MCF 10A (cell line): ENCODE data around the gene RPL7A. TPM values are rescaled to one million over a fixed set of nuclear protein-coding genes. Genes with fewer than 3 reads are reported as not detected.

ENCODE experiments used
- BruUV-seq: library from RNA; stranded (reverse); fragments of 400-500 nt; replicated peaks from 2 replicates; lab custom pipeline; 2021; lab: Mats Ljungman, UMichigan
- CTCF ChIA-PET: fragments of 300-600 bp; sonication (Branson Sonifier 250); formaldehyde crosslinking; extraction: SDS; loops from one replicate; lab custom pipeline; 2021; ENCODE audit warnings: antibody characterized with exemption, inconsistent platforms; lab: Yijun Ruan, JAX
- POLR2A ChIA-PET: fragments of 300-600, 350-650 bp; sonication (Branson Sonifier 250); formaldehyde crosslinking; extraction: SDS; loops from one replicate; lab custom pipeline; 2020; ENCODE audit warnings: antibody characterized with exemption, inconsistent platforms; lab: Yijun Ruan, JAX
- DNase-seq: peaks from one replicate; pipeline ENCODE4 v3.0.0-alpha.2; 2018; ENCODE audit not compliant: unreplicated experiment
- H3K27ac Mint-ChIP-seq: one replicate; pipeline ENCODE4 v1.8.0; 2022; ENCODE audit warnings: mild to moderate bottlenecking, low read depth, mixed read lengths; ENCODE audit not compliant: unreplicated experiment
- H3K27me3 Mint-ChIP-seq: one replicate; pipeline ENCODE4 v1.8.0; 2022; ENCODE audit warnings: mixed read lengths; ENCODE audit not compliant: insufficient read depth, unreplicated experiment
- H3K36me3 Mint-ChIP-seq: one replicate; pipeline ENCODE4 v1.8.0; 2022; ENCODE audit warnings: mild to moderate bottlenecking, moderate library complexity, mixed read lengths; ENCODE audit not compliant: insufficient read depth, unreplicated experiment
- H3K4me1 Mint-ChIP-seq: one replicate; pipeline ENCODE4 v1.8.0; 2022; ENCODE audit warnings: mixed read lengths; ENCODE audit not compliant: insufficient read depth, unreplicated experiment
- H3K4me3 Mint-ChIP-seq: one replicate; pipeline ENCODE4 v1.8.0; 2022; ENCODE audit warnings: mild to moderate bottlenecking, moderate library complexity, mixed read lengths; ENCODE audit not compliant: unreplicated experiment
- H3K9me3 Mint-ChIP-seq: one replicate; pipeline ENCODE4 v1.8.0; 2022; ENCODE audit warnings: mixed read lengths; ENCODE audit not compliant: unreplicated experiment
- CTCF ChIP-seq: fragments of 200-600 bp; IDR thresholded peaks from one replicate; pipeline ENCODE4 v1.8.0; 2022; ENCODE audit warnings: antibody characterized with exemption, mild to moderate bottlenecking; ENCODE audit not compliant: unreplicated experiment
- intact Hi-C: fragments of 100-400 bp; cut with micrococcal nuclease; formaldehyde crosslinking; loops from 2 replicates; pipeline ENCODE4 v1.14.1; 2022
- total RNA-seq: library from RNA; stranded (reverse); gene quantifications from 2 replicates; pipeline ENCODE4 v1.2.3, GENCODE V29; 2022

Gene RPL7A
- total RNA-seq, 1 experiment from 2014 or later = 2,129 TPM

DNA sequence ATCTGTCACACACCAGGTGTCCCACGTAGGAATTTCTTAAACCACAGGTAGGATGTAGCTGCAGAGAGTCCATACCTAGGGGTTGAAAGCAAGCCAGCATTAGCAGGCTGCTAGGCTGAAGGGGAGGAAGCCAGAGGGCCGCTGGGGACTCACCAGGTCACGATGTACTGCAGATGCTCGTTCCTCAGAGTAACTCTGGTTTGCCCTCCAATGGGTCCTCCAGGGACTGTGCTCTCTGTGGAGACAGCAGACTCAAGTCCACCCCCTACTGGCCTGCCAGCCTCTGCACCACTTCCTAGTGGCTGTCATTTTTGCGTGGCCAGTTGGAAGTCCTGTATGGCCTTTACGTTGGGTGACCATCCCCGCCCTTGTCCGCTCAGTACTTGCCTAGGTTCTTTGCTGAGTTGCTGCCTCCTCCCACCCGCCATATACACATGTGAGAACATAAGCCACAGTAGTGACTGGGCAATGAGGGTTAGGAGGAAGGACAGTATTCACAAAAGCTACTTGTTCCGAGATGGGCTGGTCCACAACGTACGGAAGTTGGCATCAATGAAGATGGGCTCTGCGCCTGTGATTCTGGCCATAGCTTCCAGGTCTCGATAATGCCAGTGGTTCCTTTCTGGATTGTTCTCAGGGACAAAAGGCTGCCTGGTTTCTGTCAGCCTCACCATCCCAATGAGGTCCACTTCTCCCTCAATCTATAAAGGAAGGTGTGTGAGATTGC lies 4.1 kb downstream of the RPL7A start:
- intact Hi-C loops = no loop called here
- CTCF ChIA-PET = interaction anchor here (0.5 to 1.0 kb wide), 2 partner anchors 22 to 57 kb away, joined by 4 to 7 read pairs; no protein-coding TSS in a partner anchor
- POLR2A ChIA-PET = interaction anchor here (0.8 to 1.8 kb wide), 7 partner anchors 11 to 108 kb away, joined by 3 to 5 read pairs (median 4); partner anchors contain the start of gene CACFD1
- Mint-ChIP-seq H3K36me3 (peaks cover 70% of the 10 kb centered on the region), H3K9me3 (no peaks in the 10 kb centered on the region), H3K27me3 (no peaks in the 10 kb centered on the region), H3K4me3 (no peak overlapping the region), H3K27ac (no peak overlapping the region), H3K4me1 (peaks cover 2% of the 10 kb centered on the region)
- TF ChIP-seq CTCF = peak; percentile 36
- DNase-seq = peak; percentile 65
- BruUV-seq = TSS peak; percentile 5

GRCh38 chr9:133352635-133353340 lies 4.8 kb downstream of the RPL7A start:
- CTCF ChIA-PET = interaction anchor here (0.5 to 0.7 kb wide), 2 partner anchors 56 to 165 kb away, joined by 3 to 7 read pairs; no protein-coding TSS in a partner anchor
- H3K27ac Mint-ChIP-seq = no peak overlapping the region
- no peaks in the 10 kb centered on the region for H3K27me3 Mint-ChIP-seq
- POLR2A ChIA-PET = interaction anchor here (0.6 to 1.7 kb wide), 4 partner anchors 10 to 1047 kb away, joined by 3 to 5 read pairs (median 4); no protein-coding TSS in a partner anchor
- peaks cover 71% of the 10 kb centered on the region for H3K36me3 Mint-ChIP-seq
- peaks cover 3% of the 10 kb centered on the region for H3K4me1 Mint-ChIP-seq
- TF ChIP-seq CTCF = no peak
- intact Hi-C loops = no loop called here
- H3K4me3 Mint-ChIP-seq = no peak overlapping the region
- no peaks in the 10 kb centered on the region for H3K9me3 Mint-ChIP-seq
- BruUV-seq = no TSS peak
- DNase-seq = no peak

DNA sequence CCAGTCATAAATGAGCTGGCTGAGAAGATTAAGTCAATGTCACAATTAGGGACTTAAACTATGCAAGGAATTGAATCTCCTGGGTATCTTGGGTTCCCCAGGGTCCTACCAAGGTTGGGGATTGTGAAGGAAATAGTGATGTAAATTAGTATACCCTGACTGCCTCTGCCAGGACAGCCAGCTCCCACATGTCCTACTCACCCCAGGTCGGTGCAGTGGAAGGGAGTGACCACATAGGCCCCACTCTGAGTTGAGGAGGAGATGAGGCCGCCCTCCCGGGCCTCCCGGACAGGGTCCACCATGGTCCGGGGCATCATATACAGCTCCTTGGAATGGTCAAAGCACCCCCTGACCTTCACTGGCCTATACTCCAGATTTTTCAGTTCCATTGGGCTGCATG lies 5.5 kb downstream of the RPL7A start:
- POLR2A ChIA-PET = interaction anchor here (0.6 to 4.1 kb wide), 5 partner anchors 18 to 1047 kb away, joined by 3 to 65 read pairs (median 3); no protein-coding TSS in a partner anchor
- peaks cover 66% of the 10 kb centered on the region for H3K36me3 Mint-ChIP-seq
- H3K27me3 Mint-ChIP-seq = no peaks in the 10 kb centered on the region
- no peaks in the 10 kb centered on the region for H3K9me3 Mint-ChIP-seq
- TF ChIP-seq CTCF = no peak
- CTCF ChIA-PET = interaction anchor here (0.7 kb wide), 2 partner anchors 107 to 166 kb away, joined by 3 read pairs; no protein-coding TSS in a partner anchor
- no peak overlapping the region for H3K4me3 Mint-ChIP-seq
- H3K27ac Mint-ChIP-seq = no peak overlapping the region
- BruUV-seq = no TSS peak
- no peak for DNase-seq
- intact Hi-C loops = no loop called here
- H3K4me1 Mint-ChIP-seq = peaks cover 10% of the 10 kb centered on the region

DNA sequence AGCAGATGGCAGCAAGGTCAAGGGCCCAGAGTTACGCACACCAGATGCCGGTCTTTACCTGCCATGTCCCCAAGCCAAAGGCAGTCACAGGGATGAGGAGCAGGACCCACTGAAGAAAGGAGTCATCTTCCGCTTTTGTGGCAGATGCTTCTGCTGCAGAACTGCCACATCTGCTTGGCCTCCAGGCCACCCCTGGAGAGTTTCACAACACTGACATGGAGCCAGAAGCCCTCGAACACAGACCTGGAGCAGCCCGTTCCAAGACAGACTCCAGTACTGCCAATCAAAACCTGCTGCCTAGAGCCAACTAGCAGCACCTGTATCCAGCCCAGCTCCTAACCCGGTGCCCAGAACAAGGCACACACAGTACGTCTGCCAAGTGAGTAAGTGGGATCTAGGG lies 6.7 kb downstream of the RPL7A start:
- Mint-ChIP-seq H3K4me1 (peaks cover 14% of the 10 kb centered on the region), H3K4me3 (peak overlapping the region; percentile 78), H3K27ac (no peak overlapping the region), H3K36me3 (peaks cover 55% of the 10 kb centered on the region), H3K9me3 (no peaks in the 10 kb centered on the region), H3K27me3 (no peaks in the 10 kb centered on the region)
- intact Hi-C loops = no loop called here
- TF ChIP-seq CTCF = no peak
- no peak for DNase-seq
- ChIA-PET POLR2A (interaction anchor here (0.6 to 4.2 kb wide), 9 partner anchors 9 to 324 kb away, joined by 3 to 65 read pairs (median 8); partner anchors contain the start of genes CACFD1, GTF3C5 and STKLD1), CTCF (interaction anchor here (0.6 to 1.7 kb wide), 4 partner anchors 10 to 85 kb away, joined by 3 to 4 read pairs (median 4); no protein-coding TSS in a partner anchor)
- BruUV-seq = no TSS peak
